Prostate gland (tissue), 2 donors: ENCODE results near the gene IQCB1.

Source experiments
- CTCF ChIP-seq, 4 experiments: fragments of 200-600 bp in 2 of 4; fragments of 450-650 bp in 2 of 4; sonication (generic) in 2 of 4; IDR thresholded peaks; 1 replicate in 3 of 4; 2 replicates in 1 of 4; pipeline ENCODE4 v1.5.1; 2016 to 2019; ENCODE audit warnings: antibody characterized with exemption in 4 of 4, mild to moderate bottlenecking in 2 of 4, moderate library complexity in 2 of 4
- POLR2A ChIP-seq: fragments of 450-650 bp; IDR thresholded peaks from one replicate; pipeline ENCODE4 v1.6.1; 2016; ENCODE audit warnings: antibody characterized with exemption, mild to moderate bottlenecking

GRCh38 chr3:121737644-121738043 lies 97.2 kb downstream of the IQCB1 start:
- TF ChIP-seq CTCF (IDR thresholded peaks at IDR 0.05) (no peak), POLR2A (no peak)
